HCT116 (cell line): Measurements from ENCODE around the gene ALX3. TPM values are rescaled to one million over a fixed set of nuclear protein-coding genes. Genes with fewer than 3 reads are reported as not detected.

Source experiments
- ATAC-seq: fragments of 200-7000 bp; cut with Tn5 transposase; 2 replicates; pipeline ENCODE4 v1.9.1; 2020; ENCODE audit warnings: mild to moderate bottlenecking, moderate library complexity
- BruUV-seq: library from RNA; stranded (reverse); fragments of 400-500 nt; replicated peaks from 2 replicates; lab custom pipeline; 2021; lab: Mats Ljungman, UMichigan
- CTCF ChIA-PET: fragments of 300-600 bp; sonication (Branson Sonifier 250); formaldehyde crosslinking; loops from one replicate; lab custom pipeline; 2021; ENCODE audit warnings: antibody characterized with exemption; lab: Charles Lee
- POLR2A ChIA-PET: fragments of 300-600, 350-600 bp; sonication (Branson Sonifier 250); formaldehyde crosslinking; loops from one replicate; lab custom pipeline; 2021; ENCODE audit warnings: antibody characterized with exemption; lab: Charles Lee
- RAD21 ChIA-PET, 2 experiments: fragments of 300-600 bp; sonication (Branson Sonifier 250); formaldehyde crosslinking; loops; one replicate each; lab custom pipeline; 2023; ENCODE audit warnings: low total read pairs in 2 of 2; ENCODE audit not compliant: uncharacterized antibody in 2 of 2, unreplicated experiment in 2 of 2, low non-redundant PET in 1 of 2; lab: Charles Lee
- DNase-seq: peaks from one replicate; pipeline ENCODE4 v3.0.0-alpha.2; 2010; ENCODE audit warnings: low read depth, low spot score
- H2AFZ ChIP-seq: fragments of 200-600 bp; shearing (Covaris generic), sonication (generic); 2 replicates; pipeline ENCODE4 v1.6.1; 2017; ENCODE audit warnings: low read depth, mixed run types, mixed read lengths, antibody characterized with exemption, low read length; ENCODE audit not compliant: poor library complexity, severe bottlenecking
- H3K27ac ChIP-seq: 2 replicates; pipeline ENCODE4 v1.5.1; 2012; ENCODE audit warnings: low read depth, low read length
- H3K27me3 ChIP-seq: fragments of 200-600 bp; sonication (generic); 2 replicates; pipeline ENCODE4 v1.6.1; 2016; ENCODE audit warnings: mixed run types, low read length, mixed read lengths; ENCODE audit not compliant: insufficient read depth
- H3K36me3 ChIP-seq, 2 experiments: fragments of 200-500 bp in 1 of 2; fragments of 200-600 bp in 1 of 2; sonication (Bioruptor generic) in 1 of 2; sonication (generic) in 1 of 2; 2 replicates each; pipeline versions ENCODE4 v1.5.1 to v1.6.1; 2014 to 2016; ENCODE audit warnings: low read length in 2 of 2, inconsistent platforms in 1 of 2, mixed read lengths in 1 of 2, mixed run types in 1 of 2; ENCODE audit not compliant: insufficient read depth in 2 of 2, control insufficient read depth in 1 of 2
- H3K4me1 ChIP-seq, 2 experiments: fragments of 200-600 bp in 1 of 2; sonication (generic) in 1 of 2; 2 replicates each; pipeline versions ENCODE4 v1.5.1 to v1.6.1; 2012 to 2017; ENCODE audit warnings: low read length in 2 of 2, inconsistent platforms in 1 of 2, mild to moderate bottlenecking in 1 of 2, mixed read lengths in 1 of 2, mixed run types in 1 of 2, moderate library complexity in 1 of 2; ENCODE audit not compliant: insufficient read depth in 2 of 2, control insufficient read depth in 1 of 2
- H3K4me2 ChIP-seq: fragments of 200-600 bp; sonication (generic); 2 replicates; pipeline ENCODE4 v1.6.1; 2017; ENCODE audit warnings: mixed run types, low read length, mixed read lengths
- H3K4me3 ChIP-seq, 2 experiments: fragments of 200-600 bp in 1 of 2; sonication (generic) in 1 of 2; replicated peaks in 1 of 2; 2 replicates each; pipeline ENCODE4 v1.5.1; 2011 to 2016; ENCODE audit warnings: low read length in 2 of 2, control low read depth in 1 of 2, low read depth in 1 of 2, mild to moderate bottlenecking in 1 of 2, mixed read lengths in 1 of 2, mixed run types in 1 of 2
- H3K79me2 ChIP-seq: fragments of 200-600 bp; sonication (generic); 2 replicates; pipeline ENCODE4 v1.6.1; 2017; ENCODE audit warnings: mild to moderate bottlenecking, mixed run types, low read length, moderate library complexity, mixed read lengths; ENCODE audit not compliant: insufficient read depth
- H3K9ac ChIP-seq: fragments of 200-600 bp; sonication (generic); 2 replicates; pipeline ENCODE4 v1.6.1; 2016; ENCODE audit warnings: low read length, mixed read lengths
- H3K9me2 ChIP-seq: fragments of 200-600 bp; sonication (generic), shearing (Covaris generic); 2 replicates; pipeline ENCODE4 v1.6.1; 2017; ENCODE audit warnings: mixed run types, mild to moderate bottlenecking, moderate library complexity; ENCODE audit not compliant: insufficient read depth
- H3K9me3 ChIP-seq, 2 experiments: fragments of 200-500 bp in 1 of 2; fragments of 200-600 bp in 1 of 2; sonication (Bioruptor generic) in 1 of 2; sonication (generic) in 1 of 2; 2 replicates each; pipeline ENCODE4 v1.6.1; 2014 to 2017; ENCODE audit warnings: low read length in 2 of 2, mixed read lengths in 2 of 2, inconsistent platforms in 1 of 2, low read depth in 1 of 2, mild to moderate bottlenecking in 1 of 2, mixed run types in 1 of 2, moderate library complexity in 1 of 2; ENCODE audit not compliant: control insufficient read depth in 1 of 2, insufficient read depth in 1 of 2
- H4K20me1 ChIP-seq: fragments of 200-600 bp; sonication (generic), shearing (Covaris generic); 2 replicates; pipeline ENCODE4 v1.6.1; 2017; ENCODE audit warnings: mixed run types, mild to moderate bottlenecking, moderate library complexity; ENCODE audit not compliant: insufficient read depth
- CBX3 ChIP-seq: IDR thresholded peaks from 2 replicates; pipeline ENCODE4 v1.6.1; 2012; ENCODE audit warnings: low read depth
- CEBPB ChIP-seq: IDR thresholded peaks from 2 replicates; pipeline ENCODE4 v1.6.1; 2012; ENCODE audit warnings: low read depth
- EGR1 ChIP-seq: IDR thresholded peaks from 2 replicates; pipeline ENCODE4 v1.6.1; 2012; ENCODE audit warnings: low read depth
- EZH2 ChIP-seq: fragments of 200-600 bp; sonication (generic); IDR thresholded peaks from 2 replicates; pipeline ENCODE4 v1.6.1; 2017; ENCODE audit warnings: antibody characterized with exemption, mixed run types
- FOSL1 ChIP-seq: IDR thresholded peaks from 2 replicates; pipeline ENCODE4 v1.6.1; 2012; ENCODE audit warnings: low read depth
- JUND ChIP-seq: IDR thresholded peaks from 2 replicates; pipeline ENCODE4 v1.6.1; 2012
- POLR2AphosphoS5 ChIP-seq: IDR thresholded peaks from 2 replicates; pipeline ENCODE4 v1.6.1; 2011; ENCODE audit warnings: mild to moderate bottlenecking, low read depth, low read length, moderate library complexity
- SIN3A ChIP-seq: IDR thresholded peaks from 2 replicates; pipeline ENCODE4 v1.6.1; 2012; ENCODE audit warnings: low read depth
- SP1 ChIP-seq: IDR thresholded peaks from 2 replicates; pipeline ENCODE4 v1.6.1; 2012; ENCODE audit warnings: low read depth
- SRF ChIP-seq: IDR thresholded peaks from 2 replicates; pipeline ENCODE4 v1.6.1; 2012; ENCODE audit warnings: low read depth
- ZFX ChIP-seq: fragments of 450-650 bp; IDR thresholded peaks from 2 replicates; pipeline ENCODE4 v1.6.1; 2017
- ZNF274 ChIP-seq: fragments of 200-500 bp; sonication (Bioruptor generic); IDR thresholded peaks from 2 replicates; pipeline ENCODE4 v1.6.1; 2014; ENCODE audit warnings: mild to moderate bottlenecking, low read depth, low read length, inconsistent platforms
- intact Hi-C: fragments of 100-400 bp; cut with micrococcal nuclease; formaldehyde crosslinking; loops from 2 replicates; pipeline ENCODE4 v1.10.0; 2022
- total RNA-seq: library from RNA; stranded (reverse); gene quantifications from one replicate; pipeline ENCODE4 v1.2.1, GENCODE V29; 2021; ENCODE audit not compliant: unreplicated experiment
- TF ChIP-seq, protein P1 (sequence below): IDR thresholded peaks from 2 replicates; pipeline ENCODE4 v1.6.1; 2012
- TF ChIP-seq, protein P2 (sequence below), 3 experiments: fragments of 200-600 bp in 1 of 3; sonication (generic) in 1 of 3; IDR thresholded peaks in 2 of 3; conservative IDR thresholded peaks in 1 of 3; 2 replicates each; pipeline ENCODE4 v1.5.1; 2012 to 2017; ENCODE audit warnings: low read depth in 2 of 3, low read length in 2 of 3, antibody characterized with exemption in 1 of 3, borderline replicate concordance in 1 of 3, control low read depth in 1 of 3, mild to moderate bottlenecking in 1 of 3, mixed read lengths in 1 of 3, mixed run types in 1 of 3, moderate library complexity in 1 of 3; ENCODE audit not compliant: insufficient read depth in 1 of 3

The ALX3 gene
- total RNA-seq, 1 experiment from 2014 or later = not detected

DNA sequence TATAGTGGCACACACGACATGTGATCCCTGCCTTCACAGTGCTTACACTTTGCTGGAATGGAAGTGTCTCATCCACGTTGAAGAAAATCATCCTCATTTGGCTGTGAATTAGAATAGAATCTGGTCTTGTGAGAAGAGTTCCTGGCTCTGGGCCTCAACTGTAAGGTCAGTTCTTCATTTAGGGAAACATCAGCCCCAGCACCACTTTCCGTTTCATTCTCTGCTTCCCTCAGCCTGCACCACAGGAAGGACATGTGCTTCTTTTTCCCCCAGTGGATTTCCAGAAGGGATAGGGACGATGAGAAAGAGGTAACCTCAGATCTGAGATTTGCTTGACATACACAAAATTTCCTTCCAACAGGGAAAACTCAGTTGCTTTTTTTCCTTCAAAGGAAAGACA lies 3.7 kb upstream of the ALX3 start:
- no peak for TF ChIP-seq EGR1
- TF ChIP-seq CBX3 = no peak
- no peak for TF ChIP-seq SP1
- TF ChIP-seq EZH2 = no peak
- no peak for TF ChIP-seq SRF
- TF ChIP-seq, protein P1, sequence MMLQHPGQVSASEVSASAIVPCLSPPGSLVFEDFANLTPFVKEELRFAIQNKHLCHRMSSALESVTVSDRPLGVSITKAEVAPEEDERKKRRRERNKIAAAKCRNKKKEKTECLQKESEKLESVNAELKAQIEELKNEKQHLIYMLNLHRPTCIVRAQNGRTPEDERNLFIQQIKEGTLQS = no peak
- TF ChIP-seq SIN3A = no peak
- TF ChIP-seq FOSL1 = no peak
- H2AFZ ChIP-seq = no peak overlapping the region
- H3K4me2 ChIP-seq = no peak overlapping the region
- ATAC-seq (no peak), DNase-seq (no peak)
- H3K9me3 ChIP-seq = no peaks in the 10 kb centered on the region
- no peaks in the 10 kb centered on the region for H3K36me3 ChIP-seq
- H3K4me3 ChIP-seq = no peak overlapping the region
- RAD21 ChIA-PET = no interaction called here
- no TSS peak for BruUV-seq
- CTCF ChIA-PET = interaction anchor here (3.6 kb wide), 1 partner anchor 15 kb away, joined by 14 read pairs; no protein-coding TSS in a partner anchor
- H3K4me1 ChIP-seq = no peaks in the 10 kb centered on the region
- POLR2A ChIA-PET = no interaction called here
- no peaks in the 10 kb centered on the region for H4K20me1 ChIP-seq
- no peak overlapping the region for H3K27ac ChIP-seq
- H3K9me2 ChIP-seq = no peaks in the 10 kb centered on the region
- H3K9ac ChIP-seq = no peak overlapping the region
- H3K79me2 ChIP-seq = no peaks in the 10 kb centered on the region
- no peaks in the 10 kb centered on the region for H3K27me3 ChIP-seq
- intact Hi-C loops = no loop called here

- RAD21 ChIA-PET = no interaction called here
- no peak overlapping the region for H3K9ac ChIP-seq
- H3K9me2 ChIP-seq = no peaks in the 10 kb centered on the region
- H3K36me3 ChIP-seq = no peaks in the 10 kb centered on the region
- H3K79me2 ChIP-seq = no peaks in the 10 kb centered on the region
- no peak overlapping the region for H3K4me3 ChIP-seq
- no TSS peak for BruUV-seq
- H3K27me3 ChIP-seq = no peaks in the 10 kb centered on the region
- POLR2A ChIA-PET = no interaction called here
- no peak overlapping the region for H2AFZ ChIP-seq
- DNase-seq = no peak
- H4K20me1 ChIP-seq = no peaks in the 10 kb centered on the region
- H3K27ac ChIP-seq = no peak overlapping the region
- no peak overlapping the region for H3K4me2 ChIP-seq
- H3K4me1 ChIP-seq = no peaks in the 10 kb centered on the region
- CTCF ChIA-PET = interaction anchor here (2.0 to 3.6 kb wide), 2 partner anchors 11 to 18 kb away, joined by 5 to 14 read pairs; no protein-coding TSS in a partner anchor
- H3K9me3 ChIP-seq = no peaks in the 10 kb centered on the region
- TF ChIP-seq CEBPB (no peak), SRF (no peak), FOSL1 (no peak), SP1 (no peak), POLR2AphosphoS5 (no peak), JUND (no peak), ZFX (no peak), ZNF274 (no peak), CBX3 (no peak)
- TF ChIP-seq, protein P1 = no peak
- TF ChIP-seq, protein P2, sequence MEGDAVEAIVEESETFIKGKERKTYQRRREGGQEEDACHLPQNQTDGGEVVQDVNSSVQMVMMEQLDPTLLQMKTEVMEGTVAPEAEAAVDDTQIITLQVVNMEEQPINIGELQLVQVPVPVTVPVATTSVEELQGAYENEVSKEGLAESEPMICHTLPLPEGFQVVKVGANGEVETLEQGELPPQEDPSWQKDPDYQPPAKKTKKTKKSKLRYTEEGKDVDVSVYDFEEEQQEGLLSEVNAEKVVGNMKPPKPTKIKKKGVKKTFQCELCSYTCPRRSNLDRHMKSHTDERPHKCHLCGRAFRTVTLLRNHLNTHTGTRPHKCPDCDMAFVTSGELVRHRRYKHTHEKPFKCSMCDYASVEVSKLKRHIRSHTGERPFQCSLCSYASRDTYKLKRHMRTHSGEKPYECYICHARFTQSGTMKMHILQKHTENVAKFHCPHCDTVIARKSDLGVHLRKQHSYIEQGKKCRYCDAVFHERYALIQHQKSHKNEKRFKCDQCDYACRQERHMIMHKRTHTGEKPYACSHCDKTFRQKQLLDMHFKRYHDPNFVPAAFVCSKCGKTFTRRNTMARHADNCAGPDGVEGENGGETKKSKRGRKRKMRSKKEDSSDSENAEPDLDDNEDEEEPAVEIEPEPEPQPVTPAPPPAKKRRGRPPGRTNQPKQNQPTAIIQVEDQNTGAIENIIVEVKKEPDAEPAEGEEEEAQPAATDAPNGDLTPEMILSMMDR (IDR thresholded peaks at IDR 0.05 in 2 of 3, conservative IDR thresholded peaks at IDR 0.05 in 1 of 3; ENCODE audit: borderline replicate concordance in 1 of 3, insufficient read depth in 1 of 3, low read depth in 2 of 3, low read length in 2 of 3) = no peak
- ATAC-seq = no peak
- intact Hi-C loops = no loop called here
These were observed 196 bp downstream of the ALX3 start for GRCh38 chr1:110070282-110070669.
